SU-DHL-6 (cell line): ENCODE measurements around the gene KRT8.

Experiments
- CTCF ChIP-seq: fragments of 200-600 bp; sonication (generic); IDR thresholded peaks from one replicate; pipeline ENCODE4 v1.5.1; 2017; ENCODE audit warnings: antibody characterized with exemption, mild to moderate bottlenecking, low read length, moderate library complexity; ENCODE audit not compliant: insufficient read depth, poor library complexity, severe bottlenecking
- EZH2phosphoT487 ChIP-seq: fragments of 200-600 bp; sonication (generic), shearing (Covaris generic); conservative IDR thresholded peaks from 2 replicates; pipeline ENCODE4 v1.6.1; 2018; ENCODE audit warnings: mild to moderate bottlenecking, antibody characterized with exemption, low read length, moderate library complexity, mixed read lengths

DNA sequence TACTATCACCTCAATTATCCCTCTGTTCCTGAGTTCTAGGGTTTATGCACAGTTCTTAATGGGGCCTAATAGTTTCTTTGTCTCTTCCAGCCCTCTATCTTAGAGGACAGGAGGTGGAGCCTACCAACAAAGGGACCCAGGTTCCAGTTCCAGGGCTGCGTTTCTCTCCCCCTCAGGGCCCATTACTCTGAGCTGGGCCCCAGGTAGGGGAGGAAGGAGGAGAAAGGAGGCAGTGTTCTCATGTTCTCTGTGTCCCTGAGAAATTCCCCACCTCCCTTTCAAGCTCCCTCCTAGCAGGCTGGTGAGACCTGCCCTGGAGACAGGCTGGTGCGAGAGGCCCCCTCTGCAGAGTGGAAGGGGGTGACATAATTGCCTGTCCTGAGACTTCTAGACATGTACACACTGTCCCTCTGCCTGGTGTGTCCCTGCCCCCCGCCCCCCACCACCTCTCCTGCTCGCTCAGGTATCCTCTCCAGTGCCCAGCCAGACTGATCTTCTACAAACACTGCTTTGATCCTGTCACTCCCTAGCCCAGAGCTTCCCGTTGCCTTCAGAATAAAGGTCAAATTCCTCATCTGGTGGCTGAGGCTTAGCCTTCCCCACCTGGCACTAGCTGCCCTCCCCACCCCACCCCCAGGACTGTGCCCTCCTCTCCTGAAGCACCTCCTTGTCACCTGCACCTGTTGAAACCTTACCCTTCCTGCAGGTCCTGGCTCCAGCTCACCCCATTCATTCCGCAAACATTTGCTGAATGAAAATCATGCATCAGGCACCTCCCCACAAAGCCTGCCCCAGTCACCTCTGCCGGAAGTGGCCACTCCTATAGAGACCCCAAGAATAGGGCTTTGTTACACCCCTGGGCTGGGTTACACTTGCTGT lies 21.1 kb upstream of the KRT8 start:
- TF ChIP-seq CTCF (no peak), EZH2phosphoT487 (no peak)
